CD4-positive, alpha-beta T cell treated with Interleukin-1 beta for 1 hour (primary cell): Measurements from ENCODE around the gene ZMIZ2.
"Not testable (repeated sequence)": the region's sequence is repeated elsewhere in the genome, so short reads cannot be mapped to it uniquely, and the experiment has no call there.

ENCODE experiments used
- DNase-seq, 2 donors: peaks; one replicate each; pipeline ENCODE4 v3.0.0-alpha.2; 2020 to 2022

ZMIZ2 gene

DNA sequence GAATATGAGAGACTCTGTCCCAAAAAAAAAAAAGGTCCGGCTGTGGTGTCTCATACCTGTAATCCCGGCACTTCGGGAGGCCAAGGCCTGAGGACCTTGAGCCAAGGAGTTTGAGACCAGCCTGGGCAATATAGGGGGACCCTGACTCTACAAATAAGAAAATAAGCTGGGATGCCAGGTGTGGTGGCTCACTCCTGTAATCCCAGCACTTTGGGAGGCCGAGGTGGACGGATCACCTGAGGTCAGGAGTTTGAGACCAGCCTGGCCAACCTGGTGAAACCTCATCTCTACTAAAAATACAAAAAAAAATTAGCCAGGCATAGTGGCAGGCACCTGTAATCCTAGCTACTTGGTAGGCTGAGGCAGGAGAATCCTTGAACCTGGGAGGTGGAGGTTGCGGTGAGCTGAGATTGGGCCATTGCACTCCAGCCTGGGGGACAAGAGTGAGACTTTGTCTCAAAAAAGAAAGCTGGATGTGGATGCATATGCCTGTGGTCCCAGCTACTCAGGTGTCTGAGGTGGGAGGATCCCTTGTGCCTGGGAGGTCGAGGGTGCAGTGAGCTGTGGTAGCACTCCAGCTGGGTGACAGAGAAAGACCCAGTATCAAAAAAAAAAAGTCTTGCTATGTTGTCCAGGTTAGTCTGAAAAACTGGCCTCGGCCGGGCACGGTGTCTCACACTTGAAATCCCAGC, 55.3 kb downstream of the ZMIZ2 start:
- DNase-seq, result not testable (repeated sequence)

DNA sequence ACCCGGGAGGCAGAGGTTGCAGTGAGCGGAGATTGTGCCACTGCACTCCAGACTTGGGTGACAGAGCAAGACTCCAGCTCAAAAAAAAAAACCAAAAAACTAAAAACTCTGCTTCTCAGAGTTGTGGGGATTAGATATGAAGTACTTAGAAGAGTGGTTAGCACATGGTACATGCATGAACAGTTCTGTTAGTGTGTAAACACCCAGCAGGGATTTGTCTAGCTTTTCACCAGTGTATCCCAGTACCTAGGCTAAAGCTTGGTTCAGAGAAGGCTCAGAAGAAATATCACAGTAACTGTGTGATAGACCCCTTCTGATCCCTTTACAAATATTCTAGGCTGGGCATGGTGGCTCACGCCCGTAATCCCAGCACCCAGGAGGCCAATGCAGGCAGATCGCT, 57.3 kb downstream of the ZMIZ2 start:
- DNase-seq, result no peak

DNA sequence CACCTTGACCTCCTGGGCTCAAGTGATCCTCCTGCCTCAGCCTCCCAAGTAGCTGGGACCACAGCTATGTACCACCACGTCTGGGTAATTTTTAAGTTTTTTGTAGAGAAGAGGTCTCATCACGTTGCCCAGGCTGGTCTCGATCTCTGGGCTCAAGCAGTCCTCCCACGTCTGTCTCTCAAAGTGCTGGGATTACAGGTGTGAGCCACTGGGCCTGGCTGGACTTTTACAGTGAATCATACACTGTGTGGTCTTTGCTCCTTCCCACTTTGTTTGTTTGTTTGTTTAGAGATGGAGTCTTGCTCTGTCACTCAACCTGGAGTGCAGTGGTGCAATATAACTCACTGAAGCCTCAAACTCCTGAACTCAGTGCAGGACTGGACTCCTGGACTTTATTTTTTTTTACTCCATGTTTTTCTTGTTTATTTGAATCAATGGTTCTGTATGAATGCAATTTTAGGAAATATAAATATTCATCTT, 60.3 kb downstream of the ZMIZ2 start:
- no peak for DNase-seq

DNA sequence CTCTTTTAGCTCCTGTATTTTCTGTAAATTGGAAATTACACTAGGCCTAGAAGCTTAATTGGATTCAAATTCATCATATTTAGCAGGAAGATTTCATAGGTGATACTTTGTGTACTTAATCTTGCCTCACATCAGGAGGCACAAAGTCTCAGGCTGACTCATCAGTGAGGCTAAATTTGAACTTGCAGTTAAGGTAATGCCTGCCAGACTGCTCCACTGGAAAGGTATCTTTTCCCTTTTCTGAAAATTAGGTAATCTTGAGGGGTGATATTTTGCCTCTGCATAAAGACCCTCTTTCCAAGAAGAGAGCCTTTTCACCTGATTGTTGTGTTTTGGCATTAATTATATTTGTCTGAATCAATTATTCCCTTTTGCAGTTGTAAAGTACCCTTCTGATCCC, 62.4 kb downstream of the ZMIZ2 start:
- no peak for DNase-seq

DNA sequence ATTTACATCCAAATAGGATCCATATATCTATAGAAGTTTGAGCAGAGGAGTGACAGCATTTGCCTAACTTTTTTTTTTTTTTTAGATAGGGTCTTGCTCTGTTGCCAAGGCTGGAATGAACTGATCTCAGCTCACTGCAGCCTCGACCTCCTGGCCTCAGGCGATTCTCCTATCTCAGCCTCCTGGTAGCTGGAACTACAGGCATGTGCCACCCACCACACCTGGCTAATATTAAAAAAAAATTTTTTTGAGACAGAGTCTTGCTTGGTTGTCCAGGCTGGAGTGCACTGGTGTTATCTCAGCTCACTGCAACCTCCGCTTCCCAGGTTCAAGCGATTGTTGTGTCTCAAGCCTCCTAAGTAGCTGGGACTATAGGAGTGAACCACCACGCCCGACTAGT, 62.9 kb downstream of the ZMIZ2 start:
- DNase-seq, result no peak

DNA sequence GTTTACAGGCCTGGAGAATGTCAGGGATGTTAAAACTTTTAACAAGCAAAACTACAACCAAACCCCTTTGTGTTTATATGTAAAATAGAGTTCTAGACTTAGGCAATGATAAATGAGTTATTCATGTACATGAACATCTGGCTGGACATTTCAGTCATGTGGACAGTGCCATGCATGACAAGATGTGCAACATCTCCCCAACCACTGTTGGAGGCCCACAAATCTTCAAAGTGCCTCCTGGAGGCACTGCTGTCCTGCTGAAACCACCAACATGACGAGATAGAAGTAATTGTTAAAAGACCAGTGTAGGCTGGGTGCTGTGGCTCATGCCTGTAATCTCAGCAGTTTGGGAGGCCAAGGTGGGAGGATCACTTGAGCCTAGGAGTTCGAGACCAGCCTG, 66.3 kb downstream of the ZMIZ2 start:
- DNase-seq, result no peak

DNA sequence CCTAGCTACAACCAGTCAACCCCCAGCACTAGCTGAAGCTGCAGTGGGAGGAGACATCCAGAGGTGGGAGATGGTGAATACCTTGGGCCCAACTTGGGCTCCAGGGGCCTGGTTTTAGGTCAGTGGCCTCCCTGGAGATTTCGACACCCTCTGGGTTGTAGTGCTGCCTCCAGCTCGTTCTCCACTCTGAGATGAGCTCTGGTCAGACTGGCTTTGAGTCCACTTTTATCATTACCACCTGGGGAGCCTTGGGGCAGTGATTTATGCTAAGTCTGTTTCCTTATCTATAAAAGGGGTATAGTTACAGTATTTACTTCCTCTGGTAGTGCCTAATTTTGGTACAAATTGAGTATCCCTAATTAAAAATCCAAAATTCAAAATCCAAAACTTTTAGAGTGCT, 70.6 kb downstream of the ZMIZ2 start:
- DNase-seq, result no peak
